SK-N-SH (cell line): ENCODE measurements around the gene SERBP1. TPM values are rescaled to one million over a fixed set of nuclear protein-coding genes. Genes with fewer than 3 reads are reported as not detected.

ENCODE experiments used
- CTCF ChIA-PET: fragments of 300-600, 350-600 bp; formaldehyde crosslinking; extraction: SDS; loops from one replicate; lab custom pipeline; 2021; lab: Yijun Ruan, JAX
- POLR2A ChIA-PET: fragments of 350-600 bp; sonication (Branson Sonifier 250); formaldehyde crosslinking; extraction: SDS; loops from one replicate; lab custom pipeline; 2020; ENCODE audit warnings: antibody characterized with exemption, inconsistent platforms; lab: Yijun Ruan, JAX
- DNase-seq: peaks from one replicate; pipeline ENCODE4 v3.0.0; 2012
- H2AFZ ChIP-seq: fragments of 200-600 bp; sonication (generic); 2 replicates; pipeline ENCODE4 v1.8.1; 2016; ENCODE audit warnings: antibody characterized with exemption, mild to moderate bottlenecking, low read depth
- H3F3A ChIP-seq: fragments of 200-600 bp; sonication (generic); replicated peaks from 2 replicates; pipeline ENCODE3; 2016; ENCODE audit warnings: antibody characterized with exemption, mild to moderate bottlenecking; ENCODE audit not compliant: insufficient read depth
- H3K27ac ChIP-seq, 2 experiments: fragments of 200-500 bp in 1 of 2; fragments of 200-600 bp in 1 of 2; sonication (Bioruptor generic) in 1 of 2; sonication (generic), shearing (Covaris generic) in 1 of 2; 2 replicates each; pipeline versions ENCODE4 v1.5.1 to v1.6.1; 2014 to 2016; ENCODE audit warnings: low read depth in 2 of 2, inconsistent platforms in 1 of 2, low read length in 1 of 2, mild to moderate bottlenecking in 1 of 2, mixed read lengths in 1 of 2
- H3K27me3 ChIP-seq: fragments of 200-600 bp; sonication (generic), shearing (Covaris generic); 2 replicates; pipeline ENCODE4 v1.6.1; 2016; ENCODE audit warnings: mixed run types; ENCODE audit not compliant: insufficient read depth
- H3K36me3 ChIP-seq, 2 experiments: fragments of 200-500 bp in 1 of 2; fragments of 200-600 bp in 1 of 2; sonication (Bioruptor generic) in 1 of 2; sonication (generic) in 1 of 2; replicated peaks in 1 of 2; 2 replicates each; pipeline versions ENCODE3 to v1.5.1; 2014 to 2016; ENCODE audit warnings: low read length in 1 of 2, mild to moderate bottlenecking in 1 of 2; ENCODE audit not compliant: insufficient read depth in 2 of 2, control insufficient read depth in 1 of 2
- H3K4me1 ChIP-seq, 2 experiments: fragments of 200-500 bp in 1 of 2; fragments of 200-600 bp in 1 of 2; sonication (Bioruptor generic) in 1 of 2; sonication (generic), shearing (Covaris generic) in 1 of 2; 2 replicates each; pipeline versions ENCODE4 v1.5.1 to v1.6.1; 2014 to 2016; ENCODE audit warnings: low read depth in 1 of 2, low read length in 1 of 2, mixed run types in 1 of 2; ENCODE audit not compliant: insufficient read depth in 2 of 2, control insufficient read depth in 1 of 2
- H3K4me2 ChIP-seq: fragments of 200-600 bp; sonication (generic), shearing (Covaris generic); 2 replicates; pipeline ENCODE4 v1.6.1; 2017; ENCODE audit warnings: mixed run types
- H3K4me3 ChIP-seq, 2 experiments: fragments of 200-500 bp in 1 of 2; fragments of 200-600 bp in 1 of 2; sonication (Bioruptor generic) in 1 of 2; sonication (generic), shearing (Covaris generic) in 1 of 2; 2 replicates each; pipeline versions ENCODE4 v1.5.1 to v1.8.1; 2014 to 2016; ENCODE audit warnings: low read depth in 2 of 2, inconsistent platforms in 1 of 2, low read length in 1 of 2, mild to moderate bottlenecking in 1 of 2, mixed read lengths in 1 of 2, moderate library complexity in 1 of 2
- H3K79me2 ChIP-seq: fragments of 200-600 bp; sonication (generic); 2 replicates; pipeline ENCODE4 v1.8.1; 2017; ENCODE audit warnings: mild to moderate bottlenecking; ENCODE audit not compliant: insufficient read depth
- H3K9ac ChIP-seq: fragments of 200-600 bp; sonication (generic); 2 replicates; pipeline ENCODE4 v1.6.1; 2017; ENCODE audit warnings: mixed run types
- H3K9me2 ChIP-seq: fragments of 200-600 bp; sonication (generic); 2 replicates; pipeline ENCODE4 v1.6.1; 2017; ENCODE audit warnings: mixed run types
- H3K9me3 ChIP-seq: fragments of 200-600 bp; sonication (generic); 2 replicates; pipeline ENCODE4 v1.6.1; 2017; ENCODE audit warnings: mixed run types, mild to moderate bottlenecking, moderate library complexity
- H4K20me1 ChIP-seq: fragments of 200-600 bp; sonication (generic); 2 replicates; pipeline ENCODE4 v1.6.1; 2017; ENCODE audit warnings: mild to moderate bottlenecking, mixed run types; ENCODE audit not compliant: insufficient read depth
- ELF1 ChIP-seq: IDR thresholded peaks from 2 replicates; pipeline ENCODE4 v1.4.0; 2012
- FOXM1 ChIP-seq: IDR thresholded peaks from 2 replicates; pipeline ENCODE4 v1.4.0; 2012; ENCODE audit warnings: low read depth, mild to moderate bottlenecking
- GATA2 ChIP-seq: sonication (generic); formaldehyde crosslinking; IDR thresholded peaks from 2 replicates; pipeline ENCODE4 v1.5.0; 2020; ENCODE audit warnings: mild to moderate bottlenecking, missing genetic modification reagents
- NFIC ChIP-seq: IDR thresholded peaks from 2 replicates; pipeline ENCODE4 v1.4.0; 2012; ENCODE audit warnings: borderline replicate concordance
- NRF1 ChIP-seq: IDR thresholded peaks from 2 replicates; pipeline ENCODE4 v1.6.1; 2012; ENCODE audit warnings: low read depth, mild to moderate bottlenecking, low read length
- POLR2AphosphoS5 ChIP-seq: IDR thresholded peaks from 2 replicates; pipeline ENCODE4 v1.6.1; 2012; ENCODE audit warnings: low read depth, low read length
- RFX5 ChIP-seq: IDR thresholded peaks from 2 replicates; pipeline ENCODE4 v1.6.1; 2012; ENCODE audit warnings: mild to moderate bottlenecking, improper control_type of control experiment, low read length
- RXRA ChIP-seq: IDR thresholded peaks from 2 replicates; pipeline ENCODE4 v1.4.0; 2012; ENCODE audit warnings: low read depth, mild to moderate bottlenecking, borderline replicate concordance
- SIN3A ChIP-seq: IDR thresholded peaks from 2 replicates; pipeline ENCODE4 v1.6.1; 2012; ENCODE audit warnings: low read depth, mild to moderate bottlenecking, low read length, moderate library complexity, borderline replicate concordance
- SMC3 ChIP-seq: IDR thresholded peaks from 2 replicates; pipeline ENCODE4 v1.6.1; 2012; ENCODE audit warnings: low read depth, low read length, improper control_type of control experiment
- YY1 ChIP-seq: IDR thresholded peaks from 2 replicates; pipeline ENCODE4 v1.4.0; 2012; ENCODE audit warnings: low read depth, mild to moderate bottlenecking
- WGBS: methylation state at CpG from one replicate; pipeline ENCODE4 v1.1.6; 2017; ENCODE audit warnings: low lambda C conversion rate; 5-methylcytosine and 5-hydroxymethylcytosine counted together
- polyA plus RNA-seq, 3 experiments: library from polyadenylated mRNA; depleted of rRNA; stranded (reverse); fragments of >200 nt; gene quantifications; 2 replicates each; pipeline ENCODE4 v1.2.3, GENCODE V29; 2012
- TF ChIP-seq, protein P1 (sequence below): fragments of 150-350 bp; IDR thresholded peaks from 2 replicates; pipeline ENCODE4 v1.6.1; 2016; ENCODE audit warnings: mild to moderate bottlenecking, low read depth, low read length
- TF ChIP-seq, protein P2 (sequence below): IDR thresholded peaks from 2 replicates; pipeline ENCODE4 v1.4.0; 2012; ENCODE audit warnings: low read depth, borderline replicate concordance
- TF ChIP-seq, protein P3 (sequence below): fragments of 150-350 bp; IDR thresholded peaks from 2 replicates; pipeline ENCODE4 v1.6.1; 2017; ENCODE audit warnings: antibody characterized with exemption, low read length, low read depth, borderline replicate concordance
- TF ChIP-seq, protein P4 (sequence below): IDR thresholded peaks from 2 replicates; pipeline ENCODE4 v1.4.0; 2012; ENCODE audit warnings: low read depth, borderline replicate concordance

SERBP1 gene
- polyA plus RNA-seq, 1 of the 3 experiments (the other 2 are of a cell fraction), result 194 TPM

DNA sequence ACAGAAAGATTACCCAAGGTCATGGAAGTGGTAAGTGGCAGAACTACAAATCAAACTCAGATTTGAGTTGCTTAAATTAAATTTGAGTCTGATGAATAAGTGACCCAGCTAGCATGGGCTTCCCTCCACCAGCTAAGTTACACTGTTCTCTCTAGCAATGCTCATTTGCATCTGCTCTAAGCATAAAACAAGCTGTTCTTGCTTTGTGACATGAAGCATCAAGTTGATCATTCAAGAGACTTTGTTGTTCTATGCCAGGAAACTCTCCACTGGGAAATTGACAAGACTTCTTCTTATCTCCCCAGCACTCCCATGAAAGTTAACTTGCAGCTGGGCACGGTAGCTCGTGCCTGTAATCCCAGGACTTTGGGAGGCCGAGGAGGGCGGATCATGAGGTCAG lies 49.0 kb downstream of the SERBP1 start:
- CTCF ChIA-PET, result interaction anchor here (1.0 to 2.9 kb wide), 2 partner anchors 15 to 33 kb away, joined by 3 to 9 read pairs; no protein-coding TSS in a partner anchor
- Histone ChIP-seq H3K4me1 (no peaks in the 10 kb centered on the region), H4K20me1 (no peaks in the 10 kb centered on the region), H3K4me2 (no peak overlapping the region), H3K9me2 (no peaks in the 10 kb centered on the region), H3K36me3 (peaks cover 0 to 6% of the 10 kb centered on the region in 2 experiments), H3K4me3 (no peak overlapping the region), H3K27ac (no peak overlapping the region), H3K9me3 (no peaks in the 10 kb centered on the region; the same call in 1 of the 2 replicates), H3K79me2 (no peaks in the 10 kb centered on the region), H3K9ac (no peak overlapping the region), H3K27me3 (no peaks in the 10 kb centered on the region), H3F3A (no peaks in the 10 kb centered on the region), H2AFZ (no peak overlapping the region)
- TF ChIP-seq NFIC (no peak), SMC3 (no peak), NRF1 (no peak), FOXM1 (no peak), GATA2 (CRISPR knock-in tag) (no peak), RXRA (no peak), YY1 (no peak), SIN3A (no peak), POLR2AphosphoS5 (no peak), RFX5 (no peak), ELF1 (no peak)
- TF ChIP-seq, protein P1, sequence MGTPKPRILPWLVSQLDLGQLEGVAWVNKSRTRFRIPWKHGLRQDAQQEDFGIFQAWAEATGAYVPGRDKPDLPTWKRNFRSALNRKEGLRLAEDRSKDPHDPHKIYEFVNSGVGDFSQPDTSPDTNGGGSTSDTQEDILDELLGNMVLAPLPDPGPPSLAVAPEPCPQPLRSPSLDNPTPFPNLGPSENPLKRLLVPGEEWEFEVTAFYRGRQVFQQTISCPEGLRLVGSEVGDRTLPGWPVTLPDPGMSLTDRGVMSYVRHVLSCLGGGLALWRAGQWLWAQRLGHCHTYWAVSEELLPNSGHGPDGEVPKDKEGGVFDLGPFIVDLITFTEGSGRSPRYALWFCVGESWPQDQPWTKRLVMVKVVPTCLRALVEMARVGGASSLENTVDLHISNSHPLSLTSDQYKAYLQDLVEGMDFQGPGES, result no peak
- TF ChIP-seq, protein P2, sequence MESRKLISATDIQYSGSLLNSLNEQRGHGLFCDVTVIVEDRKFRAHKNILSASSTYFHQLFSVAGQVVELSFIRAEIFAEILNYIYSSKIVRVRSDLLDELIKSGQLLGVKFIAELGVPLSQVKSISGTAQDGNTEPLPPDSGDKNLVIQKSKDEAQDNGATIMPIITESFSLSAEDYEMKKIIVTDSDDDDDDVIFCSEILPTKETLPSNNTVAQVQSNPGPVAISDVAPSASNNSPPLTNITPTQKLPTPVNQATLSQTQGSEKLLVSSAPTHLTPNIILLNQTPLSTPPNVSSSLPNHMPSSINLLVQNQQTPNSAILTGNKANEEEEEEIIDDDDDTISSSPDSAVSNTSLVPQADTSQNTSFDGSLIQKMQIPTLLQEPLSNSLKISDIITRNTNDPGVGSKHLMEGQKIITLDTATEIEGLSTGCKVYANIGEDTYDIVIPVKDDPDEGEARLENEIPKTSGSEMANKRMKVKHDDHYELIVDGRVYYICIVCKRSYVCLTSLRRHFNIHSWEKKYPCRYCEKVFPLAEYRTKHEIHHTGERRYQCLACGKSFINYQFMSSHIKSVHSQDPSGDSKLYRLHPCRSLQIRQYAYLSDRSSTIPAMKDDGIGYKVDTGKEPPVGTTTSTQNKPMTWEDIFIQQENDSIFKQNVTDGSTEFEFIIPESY, result no peak
- TF ChIP-seq, protein P3, sequence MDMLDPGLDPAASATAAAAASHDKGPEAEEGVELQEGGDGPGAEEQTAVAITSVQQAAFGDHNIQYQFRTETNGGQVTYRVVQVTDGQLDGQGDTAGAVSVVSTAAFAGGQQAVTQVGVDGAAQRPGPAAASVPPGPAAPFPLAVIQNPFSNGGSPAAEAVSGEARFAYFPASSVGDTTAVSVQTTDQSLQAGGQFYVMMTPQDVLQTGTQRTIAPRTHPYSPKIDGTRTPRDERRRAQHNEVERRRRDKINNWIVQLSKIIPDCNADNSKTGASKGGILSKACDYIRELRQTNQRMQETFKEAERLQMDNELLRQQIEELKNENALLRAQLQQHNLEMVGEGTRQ, result no peak
- TF ChIP-seq, protein P4, sequence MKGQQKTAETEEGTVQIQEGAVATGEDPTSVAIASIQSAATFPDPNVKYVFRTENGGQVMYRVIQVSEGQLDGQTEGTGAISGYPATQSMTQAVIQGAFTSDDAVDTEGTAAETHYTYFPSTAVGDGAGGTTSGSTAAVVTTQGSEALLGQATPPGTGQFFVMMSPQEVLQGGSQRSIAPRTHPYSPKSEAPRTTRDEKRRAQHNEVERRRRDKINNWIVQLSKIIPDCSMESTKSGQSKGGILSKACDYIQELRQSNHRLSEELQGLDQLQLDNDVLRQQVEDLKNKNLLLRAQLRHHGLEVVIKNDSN, result no peak
- no peak for DNase-seq
- POLR2A ChIA-PET, result no interaction called here
- 89% methylated on average over 4 of the region's 4 CpGs for WGBS
